GM18502 (cell line): ENCODE measurements around the gene NR1D1.
A peak's percentile ranks its signal among the peaks of the same experiment; 100 is the strongest.

Experiments
- ATAC-seq: cut with Tn5 transposase; IDR thresholded peaks from one replicate; pipeline ENCODE4 v1.9.1; 2021; ENCODE audit warnings: mild to moderate bottlenecking; ENCODE audit not compliant: unreplicated experiment, poor library complexity

NR1D1 gene

GRCh38 chr17:40112191-40112711, 11.9 kb upstream of the NR1D1 start:
- ATAC-seq: no peak

GRCh38 chr17:40111221-40112128, 11.1 kb upstream of the NR1D1 start:
- ATAC-seq: no peak

DNA sequence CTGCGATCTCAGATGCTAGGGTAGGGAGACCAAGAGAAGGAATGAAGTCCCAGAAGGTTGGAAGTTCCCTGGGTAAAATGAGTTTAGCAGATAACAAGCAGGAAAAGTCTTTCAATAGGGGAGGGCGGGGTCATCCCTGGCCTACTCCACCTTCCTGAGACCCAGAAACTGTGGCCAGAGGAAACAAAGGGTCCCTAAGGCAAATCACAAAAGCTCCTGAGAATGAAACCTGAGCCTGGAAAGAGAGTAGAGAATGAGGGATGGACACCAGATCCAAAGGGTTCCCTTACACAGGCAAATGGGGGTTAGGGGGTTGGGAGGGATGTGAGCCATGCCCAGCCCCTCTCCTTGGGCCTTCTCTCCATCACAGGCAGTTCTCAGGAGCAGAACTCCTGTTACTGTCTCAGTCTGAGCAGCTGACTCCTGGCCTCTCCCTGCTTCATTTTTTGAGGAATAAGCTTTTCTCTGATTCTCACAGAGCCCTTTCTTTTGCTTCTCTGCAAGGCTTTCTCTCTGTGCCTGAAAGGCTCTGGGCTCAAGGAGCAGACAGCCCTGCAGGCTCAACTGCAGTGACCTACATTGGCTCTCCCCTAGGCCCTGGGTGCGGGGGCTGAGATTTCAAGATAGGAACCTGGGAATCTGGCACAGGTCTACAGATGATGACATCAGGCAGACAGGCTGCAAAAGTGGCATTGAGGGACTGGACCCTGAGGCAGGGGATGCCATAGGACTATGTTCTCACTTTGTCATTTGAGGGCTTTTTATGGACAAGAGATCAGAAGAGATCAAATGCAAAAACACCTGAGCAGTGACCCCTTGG, 9.8 kb upstream of the NR1D1 start:
- ATAC-seq: no peak

GRCh38 chr17:40108970-40109824, 8.8 kb upstream of the NR1D1 start:
- no peak for ATAC-seq

GRCh38 chr17:40107522-40108174, 7.3 kb upstream of the NR1D1 start:
- no peak for ATAC-seq

DNA sequence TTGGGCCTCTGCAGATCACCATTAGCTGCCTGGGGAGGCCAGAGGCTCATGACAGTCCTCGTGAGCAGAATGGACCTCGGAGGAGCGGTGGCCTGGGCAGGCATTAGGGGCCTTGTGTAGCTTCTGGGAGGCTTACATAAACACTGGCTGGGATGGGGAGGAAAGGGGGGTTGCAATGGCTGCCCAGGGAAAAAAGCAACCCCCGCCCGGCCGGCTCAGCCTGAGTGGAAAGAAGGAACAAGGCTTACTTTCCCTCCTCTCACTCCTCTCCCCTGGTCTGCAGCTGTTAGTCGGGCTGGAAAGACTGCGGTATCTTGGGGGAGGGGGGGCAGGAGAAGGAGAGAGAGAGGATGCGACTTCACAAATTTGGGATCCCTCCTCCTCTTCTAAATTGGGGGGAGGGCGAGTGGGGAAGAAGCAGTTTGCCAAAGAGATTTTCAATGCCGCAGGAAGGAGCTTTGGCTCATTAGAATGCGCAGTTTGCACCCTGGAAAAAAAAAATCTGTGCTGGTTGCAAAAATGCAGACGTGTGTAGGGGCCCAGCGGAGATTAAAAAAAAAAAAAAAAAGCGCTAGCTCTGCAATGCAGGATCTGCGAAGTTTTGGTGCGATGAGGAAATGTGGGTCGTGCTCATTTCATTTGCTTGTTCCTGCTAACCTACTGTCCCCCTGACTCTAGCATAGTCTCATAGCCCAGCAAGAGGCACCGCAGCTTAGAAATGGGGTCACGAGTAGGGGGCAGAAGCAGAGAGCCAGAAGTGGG, 6.6 kb upstream of the NR1D1 start:
- ATAC-seq: no peak

DNA sequence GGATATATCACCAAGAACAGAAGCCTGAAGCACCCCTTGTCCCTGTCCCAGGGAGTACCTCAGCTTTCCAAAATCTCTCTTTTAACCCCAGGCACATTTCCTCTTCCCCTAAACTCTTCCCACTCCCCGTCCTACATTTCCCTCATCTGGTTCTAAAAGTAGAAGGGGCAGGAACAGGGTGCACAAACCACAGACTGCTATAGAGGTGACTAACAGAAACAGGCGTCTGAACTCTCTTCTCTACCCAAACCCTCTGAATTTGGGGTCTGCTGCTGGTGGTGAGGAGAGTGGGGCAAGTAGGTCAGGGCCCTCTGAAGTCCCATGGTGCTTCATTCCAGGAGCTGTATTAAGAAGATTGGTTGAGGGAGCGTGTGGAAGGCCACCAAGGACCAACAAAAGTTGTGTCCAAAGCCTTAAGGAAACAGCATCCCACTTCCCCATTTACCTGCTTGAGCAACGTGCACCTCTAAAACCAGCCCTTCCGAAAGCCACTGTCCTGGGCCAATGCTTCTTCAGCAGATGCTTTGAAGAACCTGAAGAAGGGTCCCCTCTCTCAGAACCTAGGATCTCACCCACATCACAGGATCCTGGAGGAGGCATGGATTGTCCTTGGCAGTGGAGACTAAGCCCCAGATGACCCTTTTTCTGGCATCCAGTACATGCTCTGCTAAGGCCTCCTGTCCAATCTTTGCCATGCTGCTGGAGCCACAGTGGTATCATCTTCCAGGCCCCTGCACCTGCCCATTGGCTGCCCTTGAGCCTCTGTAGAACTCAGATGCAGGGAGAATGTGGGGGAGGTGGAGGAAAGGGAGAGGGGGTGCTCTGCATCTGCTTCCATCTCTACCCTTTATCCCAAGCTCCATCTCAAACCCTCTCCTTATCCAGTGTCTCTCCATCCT, 5.7 kb upstream of the NR1D1 start:
- no peak for ATAC-seq

DNA sequence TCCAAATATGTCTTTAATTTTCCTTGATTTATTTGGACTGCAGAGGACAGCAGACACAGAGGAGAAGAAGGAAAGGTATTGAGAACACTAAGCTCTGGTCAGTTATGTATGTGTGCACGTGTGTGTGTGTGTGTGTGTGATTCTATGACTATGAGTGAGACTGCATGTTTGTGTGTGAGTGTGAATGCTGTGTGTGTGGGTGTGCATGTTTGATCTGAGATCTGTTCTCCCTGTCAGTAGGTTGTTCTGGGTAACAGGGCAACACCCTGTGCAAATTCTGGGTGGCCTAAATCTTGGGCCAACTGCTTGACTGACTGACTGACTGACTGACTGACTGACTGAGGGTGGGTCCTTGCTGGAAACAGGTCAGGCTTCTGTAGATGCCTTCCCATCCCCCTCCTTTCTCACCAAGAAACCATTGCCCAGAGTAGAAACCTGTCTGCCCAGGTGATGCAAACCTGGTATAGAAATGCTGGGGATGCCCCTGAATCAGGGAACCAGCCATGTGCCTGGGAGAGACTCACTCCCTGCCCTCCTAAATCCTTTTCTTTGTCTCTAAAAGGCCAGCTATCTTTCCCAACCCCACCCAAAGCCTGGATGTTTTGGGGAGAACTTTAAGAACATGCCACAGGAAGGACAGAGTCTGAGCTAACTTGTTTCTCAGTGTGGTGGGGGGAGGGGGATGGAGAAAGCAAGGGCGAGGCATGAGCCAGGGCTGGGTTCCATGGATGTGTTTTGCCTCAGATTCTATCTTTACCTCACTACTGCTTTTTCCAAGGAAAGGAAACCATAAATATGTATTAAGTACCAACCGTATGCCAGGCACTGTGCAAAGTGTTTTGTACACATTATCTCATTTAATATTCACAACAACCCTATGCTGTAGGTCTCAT, 4.5 kb upstream of the NR1D1 start:
- ATAC-seq: no peak

- ATAC-seq: no peak
These were observed 3.3 kb upstream of the NR1D1 start for GRCh38 chr17:40103688-40104087.

DNA sequence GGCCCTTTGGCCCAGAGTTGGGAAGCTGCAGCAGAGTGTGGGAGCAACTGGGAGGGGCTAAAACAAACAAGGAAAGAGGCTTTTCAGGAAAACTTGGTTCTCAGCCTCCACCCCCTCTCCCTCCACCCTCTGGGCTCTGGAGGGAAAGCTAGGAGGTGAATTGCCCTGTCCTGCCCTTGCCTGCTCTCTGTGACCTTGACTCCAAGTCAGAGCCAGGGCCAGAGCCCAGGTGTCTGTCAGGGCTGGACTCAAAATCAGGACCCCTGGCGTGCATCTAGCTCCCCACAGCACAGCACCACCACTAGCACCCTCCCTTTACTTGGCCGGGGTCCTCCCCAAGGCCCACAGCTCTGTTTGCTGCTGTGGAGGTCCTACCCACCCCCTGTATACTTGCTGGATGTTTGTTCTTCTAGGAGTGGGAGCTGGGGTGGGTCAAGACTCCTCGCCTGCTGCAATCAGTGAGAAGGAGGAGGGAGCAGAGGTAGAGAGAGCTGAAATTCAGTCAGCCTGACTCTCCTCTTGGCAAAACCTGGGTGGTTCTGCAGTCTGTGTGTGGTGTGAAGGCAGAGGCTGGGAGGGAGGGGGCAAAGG, 2.8 kb upstream of the NR1D1 start:
- ATAC-seq: no peak

DNA sequence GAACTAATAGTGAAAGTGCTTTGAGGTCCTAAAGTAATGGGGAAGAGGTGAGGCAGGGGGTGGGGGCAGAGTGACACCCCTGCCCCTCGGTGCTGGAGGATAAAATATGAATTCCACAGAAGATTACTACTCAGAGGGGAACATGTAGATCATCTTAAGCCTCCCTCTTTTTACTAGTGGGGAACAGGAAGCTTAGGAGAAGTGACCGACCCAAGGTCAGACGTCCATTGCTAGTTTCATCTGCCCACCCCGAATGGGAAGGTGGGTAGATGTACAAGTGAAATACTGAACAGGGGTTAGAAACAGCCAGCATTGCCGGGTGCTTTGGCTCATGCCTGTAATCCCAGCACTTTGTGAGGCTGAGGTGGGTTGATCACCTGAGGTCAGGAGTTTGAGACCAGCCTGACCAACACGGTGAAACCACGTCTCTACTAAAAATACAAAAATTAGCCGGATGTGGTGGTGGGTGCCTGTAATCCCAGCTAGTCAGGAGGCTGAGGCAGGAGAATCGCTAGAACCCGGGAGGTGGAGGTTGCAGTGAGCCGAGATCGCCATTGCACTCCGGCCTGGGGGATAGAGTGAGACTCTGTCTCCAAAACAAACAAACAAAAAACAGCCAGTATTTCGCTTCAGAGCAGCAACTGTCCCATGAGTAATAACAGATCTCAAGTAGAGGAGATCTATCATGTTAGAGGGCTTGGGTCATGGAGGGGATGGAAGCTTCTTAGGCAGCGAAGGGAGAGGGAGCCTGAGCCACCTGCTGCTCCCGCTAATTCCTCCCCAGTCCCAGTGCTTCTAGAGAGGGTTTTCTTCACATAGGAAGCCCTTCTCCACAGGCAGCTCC, 1.2 kb upstream of the NR1D1 start:
- ATAC-seq: no peak

DNA sequence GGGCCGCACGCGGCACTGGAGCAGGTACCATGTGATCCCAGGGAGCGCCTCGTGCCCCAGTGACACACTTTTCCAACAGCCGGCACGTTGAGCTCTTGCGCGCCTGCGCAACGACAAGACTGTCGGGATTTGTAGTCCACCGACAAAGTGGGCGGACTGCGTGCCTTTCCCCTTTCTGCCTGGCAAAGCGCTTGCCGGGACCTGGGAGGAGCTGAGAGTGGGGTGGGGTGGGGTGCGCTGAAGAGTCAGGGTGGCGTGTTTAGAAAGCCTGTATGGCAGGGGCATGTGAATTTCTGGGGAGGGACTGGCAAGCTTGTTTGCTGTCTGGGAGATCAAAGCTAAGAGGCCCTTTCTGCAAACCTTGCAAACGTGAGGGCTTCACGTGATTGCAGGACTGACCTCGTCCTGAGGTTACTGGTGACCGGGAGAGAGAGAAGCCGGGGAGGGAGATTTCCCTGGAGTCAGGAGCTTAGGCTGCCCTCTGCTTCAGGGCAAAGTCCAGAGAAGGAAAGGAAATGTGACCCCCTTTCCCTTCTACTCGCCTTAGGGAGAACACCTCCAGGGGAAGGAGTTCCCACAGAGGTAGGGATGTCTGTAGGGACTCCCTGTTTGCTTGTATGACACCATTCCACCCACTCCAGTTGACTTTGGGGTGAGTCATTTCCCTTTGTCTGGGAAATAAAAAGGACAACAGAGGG, 429 bp upstream of the NR1D1 start:
- ATAC-seq: peak; percentile 33

DNA sequence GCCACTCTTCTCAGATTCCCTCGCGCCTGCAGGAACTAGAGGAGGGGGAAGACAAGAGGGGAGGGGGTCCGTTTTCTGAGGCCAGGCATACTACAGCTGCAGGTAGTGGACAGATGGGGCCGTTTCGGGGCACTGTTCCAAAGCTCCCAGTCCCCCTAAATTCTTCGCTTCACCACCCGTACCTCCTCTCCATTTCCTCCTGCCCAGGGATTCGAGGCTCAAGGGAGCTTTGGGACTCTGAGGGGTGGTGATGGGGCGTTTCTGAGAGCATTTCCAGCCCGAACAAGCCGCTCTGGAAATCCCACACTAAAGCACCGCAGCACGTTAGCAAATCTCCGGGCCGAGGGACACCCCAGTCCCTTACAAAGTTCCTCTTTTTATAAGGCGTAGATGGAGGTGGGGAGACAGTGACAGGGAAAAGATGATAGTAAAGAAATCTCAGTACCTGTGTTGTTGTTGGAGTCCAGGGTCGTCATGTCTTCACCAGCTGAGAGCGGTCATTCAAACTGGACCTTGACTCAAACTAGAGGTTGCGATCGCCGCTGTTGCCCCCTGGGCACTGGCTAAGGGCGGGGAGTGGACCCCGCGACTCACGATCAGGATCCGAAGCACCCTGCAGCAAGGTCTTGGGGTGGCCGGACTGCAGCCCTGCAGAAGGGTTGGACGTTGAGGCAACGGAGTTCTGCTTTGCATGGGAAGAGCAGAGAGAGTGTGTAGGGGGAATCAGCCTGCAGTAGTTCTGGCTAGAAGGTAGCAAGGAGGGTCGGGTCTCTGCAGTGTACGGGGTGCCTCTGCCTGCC, 570 bp downstream of the NR1D1 start:
- ATAC-seq: no peak

GRCh38 chr17:40098846-40099618, 1.4 kb downstream of the NR1D1 start:
- peak; percentile 59 for ATAC-seq
